ENCODE measurements around the gene EXD1.
"Not testable (repeated sequence)": the region's sequence is repeated elsewhere in the genome, so short reads cannot be mapped to it uniquely, and the experiment has no call there.

EXD1 gene

DNA sequence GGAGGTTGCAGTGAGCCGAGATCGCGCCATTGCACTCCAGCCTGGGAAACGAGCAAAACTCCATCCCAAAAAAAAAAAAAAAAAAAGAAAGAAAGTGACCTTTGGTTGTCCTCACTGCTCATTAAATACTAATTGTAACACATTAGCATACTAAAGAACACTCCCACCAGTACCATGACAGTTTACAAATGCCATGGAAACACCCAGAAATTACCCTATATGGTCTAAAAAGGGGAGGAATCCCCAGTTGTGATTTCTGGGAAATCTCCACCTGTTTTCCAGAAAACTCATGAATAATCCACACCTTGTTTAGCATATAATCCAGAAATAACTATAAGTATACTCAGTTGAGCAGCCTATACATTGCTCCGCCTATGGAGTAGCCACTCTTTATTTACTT is 90.9 kb downstream of the EXD1 start:
- DNase-seq (ENCODE audit: low read depth): no peak

DNA sequence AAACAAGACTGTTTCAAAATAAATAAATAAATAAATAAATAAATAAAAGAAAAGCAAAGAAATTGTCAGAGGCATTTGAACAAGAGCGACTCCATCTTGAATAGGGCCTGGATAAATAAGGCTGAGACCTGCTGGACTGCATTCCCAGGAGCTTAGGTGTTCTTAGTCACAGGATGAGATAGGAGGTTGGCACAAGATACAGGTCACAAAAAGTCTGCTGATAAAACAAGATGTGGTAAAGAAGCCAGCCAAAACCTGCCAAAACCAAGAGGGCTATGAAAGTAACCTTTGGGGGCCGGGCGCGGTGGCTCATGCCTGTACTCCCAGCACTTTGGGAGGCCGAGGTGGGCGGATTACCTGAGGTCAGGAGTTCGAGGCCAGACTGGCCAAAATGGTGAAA is 91.4 kb downstream of the EXD1 start:
- not testable (repeated sequence) for DNase-seq (ENCODE audit: low read depth)

DNA sequence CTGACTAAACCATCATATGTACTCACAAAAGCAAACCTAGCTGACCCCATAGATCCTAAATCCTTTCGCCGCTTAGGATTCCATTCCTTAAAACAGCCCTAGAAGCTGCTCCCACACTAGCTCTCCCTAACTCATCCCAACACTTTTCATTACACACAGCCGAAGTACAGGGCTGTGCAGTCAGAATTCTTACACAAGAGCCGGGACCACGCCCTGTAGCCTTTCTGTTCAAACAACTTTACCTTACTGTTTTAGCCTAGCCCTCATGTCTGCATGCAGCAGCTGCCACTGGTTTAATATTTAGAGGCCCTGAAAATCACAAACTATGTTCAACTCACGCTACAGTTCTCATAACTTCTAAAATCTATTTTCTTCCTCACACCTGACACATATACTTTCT is 95.0 kb downstream of the EXD1 start:
- DNase-seq (ENCODE audit: low read depth): not testable (repeated sequence)

DNA sequence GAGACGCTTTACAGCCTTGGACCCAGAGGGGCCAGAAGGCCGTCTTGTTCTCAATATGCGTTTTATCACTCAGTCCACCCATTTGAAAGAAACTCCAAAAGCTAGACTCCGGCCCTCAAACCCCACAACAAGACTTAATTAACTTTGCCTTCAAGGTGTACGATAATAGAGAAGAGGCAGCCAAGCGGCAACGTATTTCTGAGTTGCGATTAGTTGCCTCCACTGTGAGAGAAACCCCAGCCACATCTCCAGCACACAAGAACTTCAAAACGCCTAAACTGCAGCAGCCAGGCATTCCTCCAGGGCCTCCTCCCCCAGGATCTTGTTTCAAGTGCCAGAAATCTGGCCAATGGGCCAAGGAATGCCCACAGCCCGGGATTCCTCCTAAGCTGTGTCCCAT is 97.1 kb downstream of the EXD1 start:
- no peak for DNase-seq (ENCODE audit: low read depth)

Data from CMK (cell line).